Osteocyte (in vitro differentiated cells): ENCODE data around the gene FBXL7. TPM values are rescaled to one million over a fixed set of nuclear protein-coding genes. Genes with fewer than 3 reads are reported as not detected.

ENCODE experiments used
- DNase-seq: peaks from one replicate; pipeline ENCODE4 v3.0.0; 2021; ENCODE audit warnings: mixed read lengths; ENCODE audit not compliant: unreplicated experiment; ENCODE audit errors: extremely low spot score
- H3K27ac Mint-ChIP-seq: one replicate; pipeline ENCODE4 v1.8.0; 2021; ENCODE audit warnings: mild to moderate bottlenecking, mixed read lengths; ENCODE audit not compliant: unreplicated experiment
- H3K27me3 Mint-ChIP-seq: one replicate; pipeline ENCODE4 v1.8.0; 2021; ENCODE audit warnings: mixed read lengths; ENCODE audit not compliant: unreplicated experiment
- H3K36me3 Mint-ChIP-seq: one replicate; pipeline ENCODE4 v1.8.0; 2021; ENCODE audit warnings: mixed read lengths; ENCODE audit not compliant: unreplicated experiment
- H3K4me1 Mint-ChIP-seq: one replicate; pipeline ENCODE4 v1.8.0; 2021; ENCODE audit warnings: mixed read lengths; ENCODE audit not compliant: unreplicated experiment
- H3K4me3 Mint-ChIP-seq: one replicate; pipeline ENCODE4 v1.8.0; 2021; ENCODE audit warnings: mild to moderate bottlenecking, moderate library complexity, mixed read lengths; ENCODE audit not compliant: unreplicated experiment
- H3K9me3 Mint-ChIP-seq: one replicate; pipeline ENCODE4 v1.8.0; 2021; ENCODE audit warnings: mixed read lengths; ENCODE audit not compliant: unreplicated experiment
- CTCF ChIP-seq: fragments of 200-600 bp; sonication (generic); IDR thresholded peaks from 2 replicates; pipeline ENCODE4 v1.5.0; 2021; ENCODE audit warnings: antibody characterized with exemption, mild to moderate bottlenecking, moderate library complexity
- total RNA-seq: library from RNA; stranded (reverse); gene quantifications from 2 replicates; pipeline ENCODE4 v1.2.1, GENCODE V29; 2021

FBXL7 gene
- total RNA-seq, 1 donor from 2014 or later: 28.4 TPM

GRCh38 chr5:15728811-15729210 lies 228.8 kb downstream of the FBXL7 start:
- H3K4me1 Mint-ChIP-seq: no peaks in the 10 kb centered on the region
- no peak overlapping the region for H3K27ac Mint-ChIP-seq
- H3K9me3 Mint-ChIP-seq: peaks cover 46% of the 10 kb centered on the region
- peaks cover 18% of the 10 kb centered on the region for H3K36me3 Mint-ChIP-seq
- no peaks in the 10 kb centered on the region for H3K27me3 Mint-ChIP-seq
- TF ChIP-seq CTCF: no peak
- no peak for DNase-seq
- no peak overlapping the region for H3K4me3 Mint-ChIP-seq

DNA sequence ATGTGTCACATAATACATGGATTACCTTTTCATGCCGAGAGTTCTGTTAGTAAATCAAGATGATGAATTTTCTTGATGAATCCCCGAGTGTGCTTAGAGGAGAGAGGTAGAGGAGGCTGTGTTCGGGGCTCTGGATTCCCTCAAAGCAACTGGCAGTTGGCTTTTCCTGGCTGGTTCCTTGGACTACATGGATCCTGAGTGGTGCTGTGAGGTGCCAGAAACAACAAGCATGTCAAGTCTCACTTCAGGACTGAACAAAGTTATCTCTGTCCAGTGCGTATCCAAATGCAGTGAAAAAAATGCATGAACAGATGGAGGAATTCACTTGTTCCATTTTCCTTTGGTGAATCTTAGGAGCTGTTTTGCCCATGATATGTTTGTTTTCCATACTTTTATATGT lies 231.7 kb downstream of the FBXL7 start:
- TF ChIP-seq CTCF: no peak
- Mint-ChIP-seq H3K9me3 (peaks cover 33% of the 10 kb centered on the region), H3K36me3 (peaks cover 11% of the 10 kb centered on the region), H3K4me3 (no peak overlapping the region), H3K4me1 (no peaks in the 10 kb centered on the region), H3K27me3 (no peaks in the 10 kb centered on the region), H3K27ac (no peak overlapping the region)
- no peak for DNase-seq

DNA sequence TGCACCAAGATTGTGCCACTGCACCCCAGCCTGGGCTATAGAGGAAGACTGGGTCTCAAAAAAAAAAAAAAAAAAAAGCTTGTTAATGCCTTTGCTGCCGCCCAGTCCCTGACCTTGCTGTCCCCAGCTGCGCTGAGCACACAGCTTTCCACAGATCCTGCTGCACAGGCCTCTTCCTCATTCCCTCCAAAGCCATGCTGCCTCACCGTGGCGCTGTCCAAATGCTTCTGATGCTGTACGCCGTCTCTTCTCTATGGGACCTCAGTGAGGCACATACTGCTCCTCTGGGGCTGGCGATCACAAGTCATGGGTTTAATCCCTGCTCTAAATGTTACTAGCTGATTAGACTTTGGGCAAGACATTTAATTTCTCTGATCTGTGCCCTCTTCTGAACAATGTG lies 234.1 kb downstream of the FBXL7 start:
- no peak overlapping the region for H3K4me3 Mint-ChIP-seq
- H3K4me1 Mint-ChIP-seq: peaks cover 12% of the 10 kb centered on the region
- H3K9me3 Mint-ChIP-seq: peaks cover 10% of the 10 kb centered on the region
- DNase-seq: no peak
- H3K27me3 Mint-ChIP-seq: no peaks in the 10 kb centered on the region
- peaks cover 1% of the 10 kb centered on the region for H3K36me3 Mint-ChIP-seq
- no peak overlapping the region for H3K27ac Mint-ChIP-seq
- TF ChIP-seq CTCF: no peak

DNA sequence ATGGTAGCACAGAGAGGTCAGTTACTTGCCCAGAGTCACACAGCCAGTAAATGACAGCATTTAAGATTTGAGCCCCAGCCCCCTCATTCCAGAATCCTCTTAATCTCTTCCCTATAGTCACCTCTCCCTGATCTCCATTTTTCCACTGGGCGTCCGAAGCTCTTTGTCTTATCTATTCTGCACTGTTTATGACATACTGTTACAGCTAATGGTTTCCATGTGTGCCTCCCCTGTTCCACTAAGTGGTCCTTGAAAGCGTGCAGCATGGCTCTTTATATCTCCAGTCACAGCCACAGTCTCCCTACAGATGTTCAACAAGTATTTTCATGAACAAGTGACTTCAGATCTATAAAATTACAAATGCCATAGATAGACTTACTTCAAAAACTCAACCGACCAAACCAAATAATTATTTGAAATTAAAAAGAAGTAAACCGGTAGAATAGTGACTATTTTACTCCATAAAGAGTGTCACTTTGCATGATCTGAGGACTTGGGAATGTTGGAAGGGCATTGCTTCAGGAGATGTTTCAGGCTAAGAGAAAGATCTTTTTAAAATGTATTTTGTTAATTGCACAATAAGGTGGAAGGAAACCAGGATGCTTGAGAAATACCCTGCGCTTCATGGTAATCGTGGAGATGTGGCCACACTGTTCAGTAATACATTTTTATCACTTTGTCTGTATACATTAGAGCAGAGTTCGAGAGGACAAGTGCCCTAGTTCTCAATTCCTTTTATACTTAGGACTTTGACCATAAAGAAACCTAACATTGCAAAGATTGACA lies 237.2 kb downstream of the FBXL7 start:
- Mint-ChIP-seq H3K9me3 (no peaks in the 10 kb centered on the region), H3K36me3 (peaks cover 2% of the 10 kb centered on the region), H3K27me3 (no peaks in the 10 kb centered on the region), H3K27ac (no peak overlapping the region), H3K4me3 (no peak overlapping the region), H3K4me1 (peaks cover 29% of the 10 kb centered on the region)
- DNase-seq: no peak
- no peak for TF ChIP-seq CTCF

DNA sequence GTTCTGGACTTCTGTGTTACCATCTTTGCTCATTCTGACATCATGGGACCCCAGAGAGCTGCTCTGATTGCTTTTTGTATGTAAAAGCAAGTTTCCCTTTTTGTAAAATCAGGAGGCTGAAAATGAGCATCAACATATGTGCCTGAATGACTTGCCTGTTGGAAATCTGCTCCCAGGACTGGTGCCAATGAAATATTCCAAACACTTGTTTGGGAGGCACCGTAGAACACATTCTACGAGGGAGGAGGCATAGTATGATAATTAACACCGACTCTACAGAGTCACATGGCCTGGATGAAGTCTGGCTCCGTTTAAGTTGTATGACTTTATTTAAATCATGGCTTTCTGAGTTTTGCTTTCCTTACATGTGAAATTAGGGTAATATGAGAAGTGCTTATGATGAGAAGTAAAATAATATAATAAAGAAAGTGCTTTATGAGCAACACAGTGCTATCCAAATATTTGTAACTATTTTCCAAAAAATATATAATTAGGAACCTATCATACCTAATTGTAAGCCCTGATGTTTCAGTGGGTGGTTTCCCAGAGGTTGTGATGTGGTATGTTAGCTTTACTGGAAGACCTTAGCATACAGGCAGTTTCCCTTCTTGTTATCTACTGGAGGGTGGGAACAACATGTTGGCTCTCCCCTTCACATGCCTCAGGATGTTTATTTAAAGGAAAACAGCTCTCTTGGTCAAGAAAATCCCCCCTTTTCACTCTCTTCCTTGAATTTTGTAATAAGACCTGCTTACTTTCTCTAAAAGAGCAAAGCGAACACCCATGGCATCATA lies 238.1 kb downstream of the FBXL7 start:
- H3K4me1 Mint-ChIP-seq: peaks cover 29% of the 10 kb centered on the region
- no peak overlapping the region for H3K4me3 Mint-ChIP-seq
- no peak for TF ChIP-seq CTCF
- peaks cover 2% of the 10 kb centered on the region for H3K36me3 Mint-ChIP-seq
- DNase-seq: no peak
- H3K27me3 Mint-ChIP-seq: no peaks in the 10 kb centered on the region
- H3K27ac Mint-ChIP-seq: no peak overlapping the region
- no peaks in the 10 kb centered on the region for H3K9me3 Mint-ChIP-seq
